Mesenchymal stem cell (in vitro differentiated cells and primary cell): ENCODE results near the gene SLF2.
A peak's percentile ranks its signal among the peaks of the same experiment; 100 is the strongest.
"Not testable (repeated sequence)": the region's sequence is repeated elsewhere in the genome, so short reads cannot be mapped to it uniquely, and the experiment has no call there.

Source experiments
- DNase-seq: peaks from one replicate; pipeline ENCODE4 v3.0.0-alpha.2; 2013
- H2AFZ ChIP-seq: one replicate; pipeline ENCODE4 v1.6.1; 2013; ENCODE audit warnings: low read depth, mild to moderate bottlenecking, control low read depth, inconsistent platforms, low read length, moderate library complexity
- H2AK5ac ChIP-seq: 2 replicates; pipeline ENCODE4 v1.6.1; 2013; ENCODE audit warnings: low read length, moderate library complexity, mild to moderate bottlenecking, inconsistent platforms; ENCODE audit not compliant: severe bottlenecking
- H2BK120ac ChIP-seq: one replicate; pipeline ENCODE4 v1.6.1; 2013; ENCODE audit warnings: low read depth, mild to moderate bottlenecking, inconsistent platforms, low read length, moderate library complexity
- H2BK12ac ChIP-seq, 2 experiments: one replicate each; pipeline ENCODE4 v1.6.1; 2013; ENCODE audit warnings: inconsistent platforms in 2 of 2, low read length in 2 of 2, mild to moderate bottlenecking in 2 of 2, moderate library complexity in 2 of 2, control low read depth in 1 of 2
- H2BK15ac ChIP-seq: one replicate; pipeline ENCODE4 v1.6.1; 2013; ENCODE audit warnings: mild to moderate bottlenecking, low read depth, inconsistent platforms; ENCODE audit not compliant: poor library complexity, severe bottlenecking
- H2BK5ac ChIP-seq: 2 replicates; pipeline ENCODE4 v1.6.1; 2013; ENCODE audit warnings: low read depth, mild to moderate bottlenecking, low read length, control low read depth, inconsistent platforms; ENCODE audit not compliant: poor library complexity, severe bottlenecking
- H3K14ac ChIP-seq, 2 experiments: one replicate each; pipeline ENCODE4 v1.6.1; 2013; ENCODE audit warnings: inconsistent platforms in 2 of 2, low read length in 2 of 2, control low read depth in 1 of 2, mild to moderate bottlenecking in 1 of 2, moderate library complexity in 1 of 2
- H3K18ac ChIP-seq, 2 experiments: one replicate each; pipeline ENCODE4 v1.6.1; 2013; ENCODE audit warnings: inconsistent platforms in 2 of 2, low read length in 2 of 2, control low read depth in 1 of 2, low read depth in 1 of 2, mild to moderate bottlenecking in 1 of 2
- H3K23ac ChIP-seq, 2 experiments: one replicate each; pipeline ENCODE4 v1.6.1; 2013; ENCODE audit warnings: inconsistent platforms in 2 of 2, low read length in 2 of 2, mild to moderate bottlenecking in 2 of 2, moderate library complexity in 2 of 2, control low read depth in 1 of 2
- H3K27ac ChIP-seq: 2 replicates; pipeline ENCODE4 v1.5.1; 2013; ENCODE audit warnings: mild to moderate bottlenecking, moderate library complexity, low read length, control low read depth, inconsistent platforms; ENCODE audit not compliant: poor library complexity, severe bottlenecking
- H3K27me3 ChIP-seq, 2 experiments: 2 replicates each; pipeline versions ENCODE4 v1.6.1 to v1.7.0; 2013; ENCODE audit warnings: low read length in 2 of 2, mild to moderate bottlenecking in 2 of 2, moderate library complexity in 2 of 2, control low read depth in 1 of 2, inconsistent platforms in 1 of 2; ENCODE audit not compliant: control insufficient read depth in 1 of 2, insufficient read depth in 1 of 2
- H3K36me3 ChIP-seq, 2 experiments: 2 replicates each; pipeline versions ENCODE4 v1.6.1 to v1.7.0; 2013; ENCODE audit warnings: low read length in 2 of 2, control low read depth in 1 of 2, inconsistent platforms in 1 of 2, low read depth in 1 of 2, mild to moderate bottlenecking in 1 of 2; ENCODE audit not compliant: insufficient read depth in 2 of 2, control insufficient read depth in 1 of 2
- H3K4ac ChIP-seq, 2 experiments: one replicate each; pipeline ENCODE4 v1.6.1; 2013; ENCODE audit warnings: inconsistent platforms in 2 of 2, low read length in 2 of 2, mild to moderate bottlenecking in 2 of 2, moderate library complexity in 2 of 2, control low read depth in 1 of 2, low read depth in 1 of 2
- H3K4me1 ChIP-seq: 2 replicates; pipeline ENCODE4 v1.6.1; 2013; ENCODE audit warnings: low read depth, low read length, control low read depth; ENCODE audit not compliant: control insufficient read depth, insufficient read depth
- H3K4me2 ChIP-seq: 2 replicates; pipeline ENCODE4 v1.6.1; 2013; ENCODE audit warnings: low read length, mild to moderate bottlenecking, inconsistent platforms; ENCODE audit not compliant: poor library complexity, severe bottlenecking
- H3K4me3 ChIP-seq, 2 experiments: 2 replicates each; pipeline versions ENCODE4 v1.5.1 to v1.7.0; 2013; ENCODE audit warnings: low read length in 2 of 2, mild to moderate bottlenecking in 2 of 2, control low read depth in 1 of 2, low read depth in 1 of 2; ENCODE audit not compliant: insufficient read depth in 1 of 2
- H3K79me1 ChIP-seq: replicated peaks from 2 replicates; pipeline ENCODE4 v1.6.1; 2013; ENCODE audit warnings: mild to moderate bottlenecking, control low read depth, low read length, inconsistent platforms; ENCODE audit not compliant: poor library complexity, severe bottlenecking
- H3K9ac ChIP-seq: 2 replicates; pipeline ENCODE4 v1.7.0; 2013; ENCODE audit warnings: mild to moderate bottlenecking, low read length, moderate library complexity
- H3K9me3 ChIP-seq: 2 replicates; pipeline ENCODE4 v1.7.0; 2013; ENCODE audit warnings: mild to moderate bottlenecking, low read length; ENCODE audit not compliant: control insufficient read depth
- H4K8ac ChIP-seq: one replicate; pipeline ENCODE4 v1.6.1; 2013; ENCODE audit warnings: inconsistent platforms, mild to moderate bottlenecking, low read length, moderate library complexity
- H4K91ac ChIP-seq: one replicate; pipeline ENCODE4 v1.6.1; 2013; ENCODE audit warnings: mild to moderate bottlenecking, low read length, inconsistent platforms
- WGBS: methylation state at CpG from one replicate; pipeline ENCODE4 v1.1.7; 2013; ENCODE audit warnings: mixed read lengths; 5-methylcytosine and 5-hydroxymethylcytosine counted together

Gene SLF2

GRCh38 chr10:100885611-100886010 is 27.2 kb upstream of the SLF2 start:
- H3K4me1 ChIP-seq, H2BK12ac ChIP-seq, H3K9me3 ChIP-seq, H3K27ac ChIP-seq, H3K79me1 ChIP-seq, H3K18ac ChIP-seq, H3K4ac ChIP-seq, H2BK15ac ChIP-seq, H4K8ac ChIP-seq, H3K36me3 ChIP-seq, H3K9ac ChIP-seq, H4K91ac ChIP-seq, DNase-seq, H3K14ac ChIP-seq, H2BK120ac ChIP-seq, H3K4me3 ChIP-seq, H3K23ac ChIP-seq, H2AFZ ChIP-seq, H3K27me3 ChIP-seq, H2BK5ac ChIP-seq, H2AK5ac ChIP-seq, H3K4me2 ChIP-seq: not testable (repeated sequence)
- 92% methylated on average over 13 of the region's 13 CpGs for WGBS

GRCh38 chr10:100886091-100886490 is 26.7 kb upstream of the SLF2 start:
- no peak overlapping the region for H2BK15ac ChIP-seq
- H3K4me2 ChIP-seq: no peak overlapping the region
- H3K18ac ChIP-seq: peak overlapping the region in 1 of 2 experiments; percentile 28
- no peak overlapping the region for H2BK5ac ChIP-seq
- no peak overlapping the region for H3K4me3 ChIP-seq
- H3K9me3 ChIP-seq: no peaks in the 10 kb centered on the region
- H3K4me1 ChIP-seq: peaks cover 6% of the 10 kb centered on the region
- no peaks in the 10 kb centered on the region for H3K79me1 ChIP-seq
- H2BK120ac ChIP-seq: no peak overlapping the region
- WGBS: 97% methylated on average over 3 of the region's 3 CpGs
- H3K23ac ChIP-seq: no peak overlapping the region
- no peak for DNase-seq
- no peak overlapping the region for H3K4ac ChIP-seq
- no peak overlapping the region for H3K27ac ChIP-seq
- no peak overlapping the region for H3K14ac ChIP-seq
- H2AK5ac ChIP-seq: no peak overlapping the region
- H4K91ac ChIP-seq: no peak overlapping the region
- no peak overlapping the region for H2AFZ ChIP-seq
- H3K36me3 ChIP-seq: no peaks in the 10 kb centered on the region
- no peak overlapping the region for H3K9ac ChIP-seq
- no peak overlapping the region for H4K8ac ChIP-seq
- H2BK12ac ChIP-seq: no peak overlapping the region
- H3K27me3 ChIP-seq: peaks cover 0 to 9% of the 10 kb centered on the region in 2 experiments

- Histone ChIP-seq H3K27me3 (peaks cover 0 to 9% of the 10 kb centered on the region in 2 experiments), H3K14ac (no peak overlapping the region), H3K4me1 (peaks cover 6% of the 10 kb centered on the region), H3K9ac (peak overlapping the region; percentile 2), H2AK5ac (no peak overlapping the region), H3K9me3 (no peaks in the 10 kb centered on the region), H3K18ac (peak overlapping the region in 1 of 2 experiments; percentile 28), H2BK5ac (no peak overlapping the region), H4K91ac (no peak overlapping the region), H3K4ac (no peak overlapping the region), H2AFZ (no peak overlapping the region), H2BK120ac (no peak overlapping the region), H3K27ac (no peak overlapping the region), H3K79me1 (no peaks in the 10 kb centered on the region), H3K4me2 (no peak overlapping the region), H3K36me3 (no peaks in the 10 kb centered on the region), H3K23ac (no peak overlapping the region), H4K8ac (no peak overlapping the region), H2BK12ac (no peak overlapping the region), H3K4me3 (no peak overlapping the region), H2BK15ac (no peak overlapping the region)
- no peak for DNase-seq
- WGBS: 87% methylated on average over 5 of the region's 5 CpGs
These were observed 26.2 kb upstream of the SLF2 start for GRCh38 chr10:100886521-100886920.

- H2BK5ac ChIP-seq: no peak overlapping the region
- no peak overlapping the region for H3K14ac ChIP-seq
- no peak overlapping the region for H3K4me3 ChIP-seq
- H2BK12ac ChIP-seq: no peak overlapping the region
- no peak overlapping the region for H2BK120ac ChIP-seq
- no peak overlapping the region for H3K18ac ChIP-seq
- peaks cover 6% of the 10 kb centered on the region for H3K4me1 ChIP-seq
- H3K4me2 ChIP-seq: no peak overlapping the region
- peak overlapping the region; percentile 2 for H3K9ac ChIP-seq
- peaks cover 0 to 9% of the 10 kb centered on the region in 2 experiments for H3K27me3 ChIP-seq
- no peak overlapping the region for H2BK15ac ChIP-seq
- no peaks in the 10 kb centered on the region for H3K36me3 ChIP-seq
- peak; percentile 74 for DNase-seq
- no peak overlapping the region for H3K27ac ChIP-seq
- H3K23ac ChIP-seq: no peak overlapping the region
- H2AK5ac ChIP-seq: no peak overlapping the region
- no peak overlapping the region for H4K8ac ChIP-seq
- no peaks in the 10 kb centered on the region for H3K79me1 ChIP-seq
- H3K9me3 ChIP-seq: no peaks in the 10 kb centered on the region
- H4K91ac ChIP-seq: no peak overlapping the region
- no peak overlapping the region for H3K4ac ChIP-seq
- no peak overlapping the region for H2AFZ ChIP-seq
- WGBS: 45% methylated on average over 5 of the region's 6 CpGs
These were observed 25.8 kb upstream of the SLF2 start for GRCh38 chr10:100886963-100887362.
